WERI-Rb-1 (cell line): ENCODE results near the gene TMEM51.

Experiments used
- DNase-seq: peaks from one replicate; pipeline ENCODE4 v3.0.0-alpha.2; 2020
- H3K27ac ChIP-seq: fragments of 250-450 bp; sonication (Bioruptor Pico); 2 replicates; pipeline ENCODE4 v1.5.1; 2020; ENCODE audit warnings: mild to moderate bottlenecking, moderate library complexity
- H3K27me3 ChIP-seq: fragments of 250-450 bp; sonication (Bioruptor Pico); 2 replicates; pipeline ENCODE4 v1.5.1; 2021; ENCODE audit warnings: mild to moderate bottlenecking, low read depth, moderate library complexity; ENCODE audit not compliant: insufficient read depth, severe bottlenecking
- H3K36me3 ChIP-seq: fragments of 250-450 bp; sonication (Bioruptor Pico); 2 replicates; pipeline ENCODE4 v1.5.1; 2020; ENCODE audit warnings: mild to moderate bottlenecking, moderate library complexity
- H3K4me3 ChIP-seq: 2 replicates; pipeline ENCODE4 v1.5.1; 2011; ENCODE audit warnings: low read depth, mild to moderate bottlenecking, control low read depth, low read length
- H3K9me3 ChIP-seq: fragments of 250-450 bp; sonication (Bioruptor Pico); 2 replicates; pipeline ENCODE4 v1.5.1; 2021; ENCODE audit warnings: mild to moderate bottlenecking, moderate library complexity; ENCODE audit not compliant: severe bottlenecking
- TF ChIP-seq, protein P1 (sequence below): IDR thresholded peaks from 2 replicates; pipeline ENCODE4 v1.5.1; 2011; ENCODE audit warnings: low read depth, mild to moderate bottlenecking, control low read depth, inconsistent platforms, low read length

The TMEM51 gene

GRCh38 chr1:15214527-15214926, 61.0 kb downstream of the TMEM51 start:
- Histone ChIP-seq H3K4me3 (no peak overlapping the region), H3K27ac (no peak overlapping the region), H3K9me3 (peaks cover 2% of the 10 kb centered on the region), H3K36me3 (peaks cover 20% of the 10 kb centered on the region), H3K27me3 (no peaks in the 10 kb centered on the region)
- TF ChIP-seq, protein P1, sequence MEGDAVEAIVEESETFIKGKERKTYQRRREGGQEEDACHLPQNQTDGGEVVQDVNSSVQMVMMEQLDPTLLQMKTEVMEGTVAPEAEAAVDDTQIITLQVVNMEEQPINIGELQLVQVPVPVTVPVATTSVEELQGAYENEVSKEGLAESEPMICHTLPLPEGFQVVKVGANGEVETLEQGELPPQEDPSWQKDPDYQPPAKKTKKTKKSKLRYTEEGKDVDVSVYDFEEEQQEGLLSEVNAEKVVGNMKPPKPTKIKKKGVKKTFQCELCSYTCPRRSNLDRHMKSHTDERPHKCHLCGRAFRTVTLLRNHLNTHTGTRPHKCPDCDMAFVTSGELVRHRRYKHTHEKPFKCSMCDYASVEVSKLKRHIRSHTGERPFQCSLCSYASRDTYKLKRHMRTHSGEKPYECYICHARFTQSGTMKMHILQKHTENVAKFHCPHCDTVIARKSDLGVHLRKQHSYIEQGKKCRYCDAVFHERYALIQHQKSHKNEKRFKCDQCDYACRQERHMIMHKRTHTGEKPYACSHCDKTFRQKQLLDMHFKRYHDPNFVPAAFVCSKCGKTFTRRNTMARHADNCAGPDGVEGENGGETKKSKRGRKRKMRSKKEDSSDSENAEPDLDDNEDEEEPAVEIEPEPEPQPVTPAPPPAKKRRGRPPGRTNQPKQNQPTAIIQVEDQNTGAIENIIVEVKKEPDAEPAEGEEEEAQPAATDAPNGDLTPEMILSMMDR, result no peak
- DNase-seq, result no peak

- TF ChIP-seq, protein P1, result no peak
Observed at GRCh38 chr1:15215116-15215515, 61.6 kb downstream of the TMEM51 start.

DNA sequence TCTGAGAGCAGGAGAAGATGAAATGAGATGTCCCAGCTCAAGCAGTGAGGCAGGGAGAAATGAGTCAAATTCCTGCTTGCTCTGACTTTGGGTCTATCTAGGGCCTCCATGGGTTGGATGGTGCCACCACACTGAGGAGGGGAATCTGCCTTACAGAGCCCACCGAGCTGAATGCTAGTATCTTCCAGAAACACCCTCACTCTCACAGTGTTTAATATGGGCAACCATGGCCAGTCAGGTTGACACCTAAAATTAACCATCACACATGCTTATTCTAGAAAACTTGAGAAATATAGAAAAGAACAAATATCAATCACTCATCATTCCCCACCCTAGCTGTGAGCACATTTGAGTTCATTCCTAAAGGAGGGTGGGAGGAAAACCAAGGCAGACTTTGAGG, 64.1 kb downstream of the TMEM51 start:
- H3K9me3 ChIP-seq, result peaks cover 2% of the 10 kb centered on the region
- H3K36me3 ChIP-seq, result peaks cover 31% of the 10 kb centered on the region
- no peaks in the 10 kb centered on the region for H3K27me3 ChIP-seq
- TF ChIP-seq, protein P1, result no peak
- H3K27ac ChIP-seq, result no peak overlapping the region
- DNase-seq, result no peak
- H3K4me3 ChIP-seq, result no peak overlapping the region

More at GRCh38 chr1:15215116-15215515, 61.6 kb downstream of the TMEM51 start:
- H3K27me3 ChIP-seq, result no peaks in the 10 kb centered on the region
- H3K27ac ChIP-seq, result no peak overlapping the region
- H3K9me3 ChIP-seq, result peaks cover 2% of the 10 kb centered on the region
- peaks cover 24% of the 10 kb centered on the region for H3K36me3 ChIP-seq
- DNase-seq, result no peak
- H3K4me3 ChIP-seq, result no peak overlapping the region

- H3K27ac ChIP-seq, result no peak overlapping the region
- H3K9me3 ChIP-seq, result peaks cover 2% of the 10 kb centered on the region
- H3K4me3 ChIP-seq, result no peak overlapping the region
- H3K27me3 ChIP-seq, result no peaks in the 10 kb centered on the region
- no peak for DNase-seq
- TF ChIP-seq, protein P1, result no peak
- H3K36me3 ChIP-seq, result peaks cover 31% of the 10 kb centered on the region
Observed at GRCh38 chr1:15218287-15219279, 65.0 kb downstream of the TMEM51 start.

- TF ChIP-seq, protein P1, result no peak
- Histone ChIP-seq H3K9me3 (peaks cover 2% of the 10 kb centered on the region), H3K4me3 (no peak overlapping the region), H3K27me3 (no peaks in the 10 kb centered on the region), H3K36me3 (peaks cover 31% of the 10 kb centered on the region), H3K27ac (no peak overlapping the region)
- no peak for DNase-seq
Observed at GRCh38 chr1:15219280-15220023, 65.9 kb downstream of the TMEM51 start.
